K562 (cell line): ENCODE measurements around the gene ULBP1. TPM values are rescaled to one million over a fixed set of nuclear protein-coding genes. Genes with fewer than 3 reads are reported as not detected.
A peak's percentile ranks its signal among the peaks of the same experiment; 100 is the strongest.

ENCODE experiments used
- ATF1 ChIP-seq, 2 experiments: fragments of 450-650 bp in 1 of 2; IDR thresholded peaks; 2 replicates each; pipeline ENCODE4 v1.6.1; 2016; ENCODE audit warnings: missing compliant biosample characterization in 1 of 2, missing genetic modification characterization in 1 of 2
- CHAMP1 ChIP-seq: fragments of 450-650 bp; IDR thresholded peaks from 2 replicates; pipeline ENCODE4 v1.6.1; 2016; ENCODE audit warnings: mild to moderate bottlenecking
- COPS2 ChIP-seq: fragments of 450-650 bp; conservative IDR thresholded peaks from 2 replicates; pipeline ENCODE4 v1.6.1; 2016; ENCODE audit warnings: mild to moderate bottlenecking, moderate library complexity
- FOXP1 ChIP-seq: sonication (generic); formaldehyde crosslinking; IDR thresholded peaks from 2 replicates; pipeline ENCODE4 v1.8.0; 2022; ENCODE audit warnings: mild to moderate bottlenecking, missing genetic modification reagents
- KDM2B ChIP-seq: fragments of 250-450 bp; sonication (Bioruptor Pico); IDR thresholded peaks from 2 replicates; pipeline ENCODE4 v1.8.0; 2021; ENCODE audit warnings: mild to moderate bottlenecking, moderate library complexity
- KLF16 ChIP-seq: IDR thresholded peaks from 2 replicates; pipeline ENCODE4 v1.6.1; 2016; ENCODE audit warnings: antibody characterized with exemption
- KLF6 ChIP-seq: fragments of 250-450 bp; sonication (Bioruptor Pico); IDR thresholded peaks from 2 replicates; pipeline ENCODE4 v1.4.0; 2020; ENCODE audit warnings: mild to moderate bottlenecking, moderate library complexity, borderline replicate concordance
- MTA1 ChIP-seq: fragments of 450-650 bp; IDR thresholded peaks from 2 replicates; pipeline ENCODE4 v1.6.1; 2017; ENCODE audit warnings: borderline replicate concordance
- NR1H2 ChIP-seq: sonication (generic); formaldehyde crosslinking; IDR thresholded peaks from 2 replicates; pipeline ENCODE4 v1.4.0; 2020; ENCODE audit warnings: mild to moderate bottlenecking, missing genetic modification reagents
- PRDM10 ChIP-seq: fragments of 450-650 bp; IDR thresholded peaks from 2 replicates; pipeline ENCODE4 v1.6.1; 2018; ENCODE audit not compliant: partially characterized antibody
- STAT5B ChIP-seq: fragments of 250-450 bp; sonication (Bioruptor Pico); IDR thresholded peaks from 2 replicates; pipeline ENCODE4 v1.8.0; 2021; ENCODE audit warnings: mild to moderate bottlenecking, inconsistent platforms
- ZZZ3 ChIP-seq: fragments of 450-650 bp; IDR thresholded peaks from 2 replicates; pipeline ENCODE4 v1.6.1; 2016; ENCODE audit warnings: antibody characterized with exemption, mild to moderate bottlenecking, moderate library complexity
- polyA plus RNA-seq, 8 experiments: library from polyadenylated mRNA; depleted of rRNA in 4 of 8; stranded (reverse) in 5 of 8; unstranded in 3 of 8; fragments of >200 nt; fragmentation: Nextera tagmentation in 2 of 8; fragmentation: Illumina TruSeq in 1 of 8; extraction: Ambion mirVana in 2 of 8; extraction: Trizol in 1 of 8; gene quantifications; 2 replicates each; pipeline versions ENCODE4 v1.2.1 to v1.2.3, GENCODE V29; 2011 to 2014; ENCODE audit warnings: inconsistent platforms in 1 of 8, missing spikeins in 1 of 8
- total RNA-seq, 7 experiments: library from RNA; depleted of rRNA in 6 of 7; stranded (reverse); fragments of >200 nt in 6 of 7; fragmentation: Illumina TruSeq in 2 of 7; extraction: Trizol in 2 of 7; gene quantifications; 2 replicates each; pipeline versions ENCODE4 v1.2.1 to v1.2.3, GENCODE V29; 2011 to 2021; ENCODE audit warnings: low replicate concordance in 1 of 7
- TF ChIP-seq, protein P1 (sequence below): sonication (generic); formaldehyde crosslinking; IDR thresholded peaks from 2 replicates; pipeline ENCODE4 v1.9.0; 2022; ENCODE audit warnings: mild to moderate bottlenecking, missing genetic modification reagents

The ULBP1 gene
- total and polyA plus RNA-seq, 9 of the 15 experiments (the other 6 are each of a cell fraction or from before 2014, with no cell fraction given), result 0.33 to 6.0 (median 2.5) TPM

DNA sequence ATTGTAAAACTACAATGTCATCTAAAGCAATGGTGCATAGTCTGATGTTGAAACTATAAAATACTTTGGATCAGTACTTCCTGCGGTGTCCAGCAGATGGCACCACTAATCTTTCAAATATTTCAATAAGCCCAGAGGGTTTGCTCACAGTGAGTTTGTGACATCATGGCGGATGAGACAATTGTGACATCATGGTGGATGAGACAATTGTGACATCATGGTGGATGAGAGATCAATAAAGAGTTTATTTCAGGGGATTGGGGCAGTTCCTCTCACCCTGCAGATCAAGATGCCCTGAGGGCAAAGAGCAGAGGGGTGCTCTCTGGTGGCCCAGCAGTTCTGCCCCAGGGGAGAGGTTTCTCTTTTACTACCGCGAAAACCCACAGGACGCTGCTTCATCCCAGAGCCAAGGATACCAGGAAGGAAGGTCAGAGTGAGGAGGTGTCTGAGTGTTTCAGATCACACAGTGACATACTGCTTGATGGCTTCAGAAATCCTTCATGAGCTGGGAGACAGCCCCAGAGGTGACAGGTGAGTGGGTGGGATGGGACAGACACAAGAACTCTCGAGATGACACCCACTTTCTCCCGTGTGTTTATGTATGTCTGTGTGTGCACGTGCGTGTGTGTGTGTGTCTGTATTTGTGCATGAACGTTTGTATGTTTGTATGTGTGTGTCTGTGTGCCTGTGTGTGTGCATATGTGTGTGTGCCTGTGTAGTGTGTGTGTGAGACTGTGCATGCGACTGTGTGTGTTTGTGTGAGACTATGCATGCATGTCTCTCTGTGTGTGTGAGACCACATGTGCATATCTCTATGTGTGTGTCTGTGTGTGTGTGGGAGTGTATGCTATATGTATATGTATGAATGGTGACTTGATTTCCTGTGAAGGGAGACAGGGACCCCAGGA, 29.2 kb upstream of the ULBP1 start (continued):
- TF ChIP-seq PRDM10 (no peak), COPS2 (no peak), STAT5B (CRISPR knock-in tag) (no peak), MTA1 (no peak), KLF6 (CRISPR knock-in tag) (no peak), ATF1 (CRISPR knock-in tag; IDR thresholded peaks at IDR 0.05) (peak; percentile 77), ATF1 (tag; IDR thresholded peaks at IDR 0.05) (peak; percentile 99), ZZZ3 (no peak), KLF16 (peak; percentile 33; the same call in 1 of the 2 replicates), NR1H2 (CRISPR knock-in tag) (peak; percentile 84; the same call in 1 of the 2 replicates), FOXP1 (CRISPR knock-in tag) (no peak), CHAMP1 (no peak; the same call in 1 of the 2 replicates), KDM2B (CRISPR knock-in tag) (no peak)
- TF ChIP-seq, protein P1, sequence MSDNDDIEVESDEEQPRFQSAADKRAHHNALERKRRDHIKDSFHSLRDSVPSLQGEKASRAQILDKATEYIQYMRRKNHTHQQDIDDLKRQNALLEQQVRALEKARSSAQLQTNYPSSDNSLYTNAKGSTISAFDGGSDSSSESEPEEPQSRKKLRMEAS (CRISPR knock-in tag), result peak; percentile 55
